ENCODE measurements around the gene CDH4. TPM values are rescaled to one million over a fixed set of nuclear protein-coding genes. Genes with fewer than 3 reads are reported as not detected.

Gene CDH4
- total RNA-seq, 1 donor from 2014 or later: 3.2 TPM

DNA sequence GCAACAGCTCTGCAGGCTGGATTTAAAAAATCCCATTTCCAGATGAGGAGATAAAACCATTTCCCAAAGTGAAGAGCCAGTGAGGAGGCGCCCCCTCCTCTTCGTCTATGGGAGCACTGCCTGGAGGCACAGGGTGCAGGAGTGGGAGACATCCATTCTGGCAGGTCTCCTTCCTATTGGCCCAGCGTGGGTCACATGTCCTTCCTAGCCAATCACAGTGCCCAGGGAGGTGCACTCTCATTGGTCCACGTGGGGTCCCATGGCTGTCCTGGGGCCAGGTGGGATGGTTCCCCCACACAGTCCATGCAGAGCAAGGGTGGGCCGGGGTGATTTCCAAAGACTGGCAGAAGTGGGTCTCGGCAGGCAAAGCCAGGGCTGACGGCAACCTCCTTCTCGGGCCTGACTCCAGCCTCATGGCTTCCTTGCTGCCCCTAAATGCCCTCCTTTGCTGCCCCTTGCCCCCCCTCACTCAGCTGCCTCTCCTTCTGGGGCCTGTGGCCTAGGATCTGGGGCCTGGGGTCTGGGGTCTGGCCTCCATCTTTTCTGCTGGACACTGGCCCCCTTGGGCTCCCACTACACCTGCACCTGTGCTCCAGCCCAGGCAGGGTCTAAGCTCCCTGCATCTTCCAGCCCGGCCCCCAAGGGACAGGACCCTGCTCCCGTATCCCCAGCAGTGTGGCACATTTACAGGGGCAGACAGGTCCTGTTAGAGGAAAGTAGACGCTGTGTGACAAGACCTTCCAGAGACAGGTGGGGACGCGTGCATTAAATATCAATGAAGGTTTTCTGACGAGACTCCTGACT is 581.9 kb downstream of the CDH4 start:
- Histone ChIP-seq H3K4me2 (ENCODE audit: low read length) (no peak overlapping the region), H3K79me2 (ENCODE audit: insufficient read depth, low read length) (no peaks in the 10 kb centered on the region), H3K27ac (ENCODE audit: low read depth, low read length) (no peak overlapping the region), H3K4me1 (ENCODE audit: insufficient read depth, low read length) (no peaks in the 10 kb centered on the region), H3K9ac (ENCODE audit: low read length) (no peak overlapping the region), H3K27me3 (ENCODE audit: insufficient read depth, low read length) (no peaks in the 10 kb centered on the region), H3K36me3 (ENCODE audit: insufficient read depth, low read length) (no peaks in the 10 kb centered on the region), H3K4me3 (ENCODE audit: insufficient read depth, low read depth, low read length) (no peak overlapping the region), H4K20me1 (ENCODE audit: insufficient read depth, low read length) (no peaks in the 10 kb centered on the region), H2AFZ (ENCODE audit: low read depth, low read length) (no peak overlapping the region), H3K9me3 (ENCODE audit: insufficient read depth, low read depth, low read length) (no peaks in the 10 kb centered on the region)
- Mint-ChIP-seq H3K36me3 (ENCODE audit: low read depth, unreplicated experiment) (no peaks in the 10 kb centered on the region), H3K4me3 (ENCODE audit: unreplicated experiment) (no peak overlapping the region), H3K27me3 (ENCODE audit: low read depth, unreplicated experiment) (peaks cover 44% of the 10 kb centered on the region), H3K4me1 (ENCODE audit: low read depth, unreplicated experiment) (no peaks in the 10 kb centered on the region), H3K9me3 (ENCODE audit: unreplicated experiment) (no peaks in the 10 kb centered on the region), H3K27ac (ENCODE audit: unreplicated experiment) (no peak overlapping the region)
- TF ChIP-seq, protein P1, sequence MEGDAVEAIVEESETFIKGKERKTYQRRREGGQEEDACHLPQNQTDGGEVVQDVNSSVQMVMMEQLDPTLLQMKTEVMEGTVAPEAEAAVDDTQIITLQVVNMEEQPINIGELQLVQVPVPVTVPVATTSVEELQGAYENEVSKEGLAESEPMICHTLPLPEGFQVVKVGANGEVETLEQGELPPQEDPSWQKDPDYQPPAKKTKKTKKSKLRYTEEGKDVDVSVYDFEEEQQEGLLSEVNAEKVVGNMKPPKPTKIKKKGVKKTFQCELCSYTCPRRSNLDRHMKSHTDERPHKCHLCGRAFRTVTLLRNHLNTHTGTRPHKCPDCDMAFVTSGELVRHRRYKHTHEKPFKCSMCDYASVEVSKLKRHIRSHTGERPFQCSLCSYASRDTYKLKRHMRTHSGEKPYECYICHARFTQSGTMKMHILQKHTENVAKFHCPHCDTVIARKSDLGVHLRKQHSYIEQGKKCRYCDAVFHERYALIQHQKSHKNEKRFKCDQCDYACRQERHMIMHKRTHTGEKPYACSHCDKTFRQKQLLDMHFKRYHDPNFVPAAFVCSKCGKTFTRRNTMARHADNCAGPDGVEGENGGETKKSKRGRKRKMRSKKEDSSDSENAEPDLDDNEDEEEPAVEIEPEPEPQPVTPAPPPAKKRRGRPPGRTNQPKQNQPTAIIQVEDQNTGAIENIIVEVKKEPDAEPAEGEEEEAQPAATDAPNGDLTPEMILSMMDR (IDR thresholded peaks at IDR 0.05; ENCODE audit: insufficient read depth, low read depth, low read length): no peak
- no peak for TF ChIP-seq EZH2 (IDR thresholded peaks at IDR 0.05; ENCODE audit: insufficient read depth, low read length)
- DNase-seq (ENCODE audit: low read depth) (no peak), FAIRE-seq (no peak)

DNA sequence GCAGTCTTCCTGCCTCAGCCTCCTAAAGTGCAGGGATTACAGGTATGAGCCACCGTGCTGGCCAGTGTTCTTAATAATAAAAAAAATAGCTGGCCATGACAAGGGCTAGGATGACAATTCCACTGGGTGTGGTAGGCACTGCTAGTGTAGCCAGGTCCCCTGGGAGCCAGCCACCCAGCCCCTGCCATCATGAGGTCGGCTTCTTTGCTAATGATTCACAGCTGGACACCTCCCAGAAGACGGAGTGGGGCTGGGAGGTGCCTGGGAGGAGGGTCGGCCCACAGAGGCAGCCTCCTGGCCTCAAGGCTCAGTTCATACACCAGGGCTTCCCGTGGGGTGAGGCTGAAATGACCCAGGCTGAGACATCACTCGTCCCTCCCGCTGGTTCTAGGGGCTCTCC is 583.2 kb downstream of the CDH4 start:
- Histone ChIP-seq H3K79me2 (ENCODE audit: insufficient read depth, low read length) (no peaks in the 10 kb centered on the region), H3K4me3 (ENCODE audit: insufficient read depth, low read depth, low read length) (no peak overlapping the region), H3K27ac (ENCODE audit: low read depth, low read length) (no peak overlapping the region), H3K4me2 (ENCODE audit: low read length) (no peak overlapping the region), H2AFZ (ENCODE audit: low read depth, low read length) (no peak overlapping the region), H3K27me3 (ENCODE audit: insufficient read depth, low read length) (no peaks in the 10 kb centered on the region), H4K20me1 (ENCODE audit: insufficient read depth, low read length) (peaks cover 9% of the 10 kb centered on the region), H3K4me1 (ENCODE audit: insufficient read depth, low read length) (no peaks in the 10 kb centered on the region), H3K36me3 (ENCODE audit: insufficient read depth, low read length) (no peaks in the 10 kb centered on the region), H3K9me3 (ENCODE audit: insufficient read depth, low read depth, low read length) (no peaks in the 10 kb centered on the region), H3K9ac (ENCODE audit: low read length) (no peak overlapping the region)
- no peak overlapping the region for H3K27ac Mint-ChIP-seq (ENCODE audit: unreplicated experiment)
- no peak for FAIRE-seq
- no peak overlapping the region for H3K4me3 Mint-ChIP-seq (ENCODE audit: unreplicated experiment)
- no peaks in the 10 kb centered on the region for H3K9me3 Mint-ChIP-seq (ENCODE audit: unreplicated experiment)
- TF ChIP-seq EZH2 (IDR thresholded peaks at IDR 0.05; ENCODE audit: insufficient read depth, low read length): no peak
- TF ChIP-seq, protein P1 (IDR thresholded peaks at IDR 0.05; ENCODE audit: insufficient read depth, low read depth, low read length): no peak
- H3K36me3 Mint-ChIP-seq (ENCODE audit: low read depth, unreplicated experiment): no peaks in the 10 kb centered on the region
- peaks cover 41% of the 10 kb centered on the region for H3K27me3 Mint-ChIP-seq (ENCODE audit: low read depth, unreplicated experiment)
- no peaks in the 10 kb centered on the region for H3K4me1 Mint-ChIP-seq (ENCODE audit: low read depth, unreplicated experiment)
- no peak for DNase-seq (ENCODE audit: low read depth)

DNA sequence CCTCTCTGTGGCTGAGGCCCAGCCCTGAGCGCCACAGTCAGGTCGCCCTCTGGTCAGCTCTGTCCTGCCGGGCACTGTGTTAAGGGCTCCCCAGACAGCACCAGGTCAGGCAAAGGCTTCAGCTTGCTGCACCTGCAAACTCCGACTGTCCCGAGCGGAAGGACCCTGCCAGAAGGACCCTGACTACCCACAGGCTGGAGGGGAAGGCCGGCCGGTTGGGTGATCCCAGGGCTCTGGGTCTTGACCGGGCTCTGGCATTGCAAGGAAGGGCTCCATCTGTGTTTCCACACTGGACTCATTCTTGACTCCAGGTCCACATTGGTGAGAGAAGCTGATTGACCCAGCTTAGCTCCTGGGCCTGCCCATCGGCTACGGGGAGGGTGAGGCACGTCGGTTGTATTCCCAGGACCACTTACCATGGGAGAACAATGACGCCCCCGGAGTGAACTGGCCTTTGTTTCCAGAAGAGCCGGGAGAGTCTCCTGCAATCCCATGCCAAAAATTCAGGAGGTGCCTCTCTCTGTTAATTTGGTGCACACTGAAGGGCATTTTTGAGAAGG is 583.8 kb downstream of the CDH4 start:
- no peak overlapping the region for H3K9ac ChIP-seq (ENCODE audit: low read length)
- FAIRE-seq (no peak), DNase-seq (ENCODE audit: low read depth) (no peak)
- Mint-ChIP-seq H3K4me3 (ENCODE audit: unreplicated experiment) (no peak overlapping the region), H3K27ac (ENCODE audit: unreplicated experiment) (no peak overlapping the region), H3K36me3 (ENCODE audit: low read depth, unreplicated experiment) (no peaks in the 10 kb centered on the region), H3K27me3 (ENCODE audit: low read depth, unreplicated experiment) (peaks cover 41% of the 10 kb centered on the region), H3K9me3 (ENCODE audit: unreplicated experiment) (no peaks in the 10 kb centered on the region), H3K4me1 (ENCODE audit: low read depth, unreplicated experiment) (no peaks in the 10 kb centered on the region)
- TF ChIP-seq, protein P1 (IDR thresholded peaks at IDR 0.05; ENCODE audit: insufficient read depth, low read depth, low read length): no peak
- no peak for TF ChIP-seq EZH2 (IDR thresholded peaks at IDR 0.05; ENCODE audit: insufficient read depth, low read length)
- no peaks in the 10 kb centered on the region for H3K9me3 ChIP-seq (ENCODE audit: insufficient read depth, low read depth, low read length)
- H3K36me3 ChIP-seq (ENCODE audit: insufficient read depth, low read length): no peaks in the 10 kb centered on the region
- H4K20me1 ChIP-seq (ENCODE audit: insufficient read depth, low read length): peaks cover 9% of the 10 kb centered on the region
- H3K4me1 ChIP-seq (ENCODE audit: insufficient read depth, low read length): no peaks in the 10 kb centered on the region
- no peaks in the 10 kb centered on the region for H3K79me2 ChIP-seq (ENCODE audit: insufficient read depth, low read length)
- no peak overlapping the region for H3K27ac ChIP-seq (ENCODE audit: low read depth, low read length)
- no peaks in the 10 kb centered on the region for H3K27me3 ChIP-seq (ENCODE audit: insufficient read depth, low read length)
- H2AFZ ChIP-seq (ENCODE audit: low read depth, low read length): no peak overlapping the region
- H3K4me3 ChIP-seq (ENCODE audit: insufficient read depth, low read depth, low read length): no peak overlapping the region
- no peak overlapping the region for H3K4me2 ChIP-seq (ENCODE audit: low read length)

Measured in astrocyte (in vitro differentiated cells and primary cell).